Vagina (tissue), 2 donors: ENCODE measurements around the gene AKR1A1.

ENCODE experiments used
- POLR2AphosphoS5 ChIP-seq, 2 donors: sonication (generic); formaldehyde crosslinking; IDR thresholded peaks; one replicate each; pipeline ENCODE4 v1.9.0; 2017; ENCODE audit warnings: antibody characterized with exemption in 2 of 2, mild to moderate bottlenecking in 2 of 2, low read depth in 1 of 2; ENCODE audit not compliant: insufficient read depth in 1 of 2
- TF ChIP-seq, protein P1 (sequence below), 3 experiments: fragments of 450-650 bp in 2 of 3; fragments of 200-600 bp in 1 of 3; sonication (generic) in 1 of 3; IDR thresholded peaks; one replicate each; pipeline ENCODE4 v1.5.1; 2017 to 2019; ENCODE audit warnings: antibody characterized with exemption in 3 of 3, mild to moderate bottlenecking in 2 of 3, moderate library complexity in 2 of 3

DNA sequence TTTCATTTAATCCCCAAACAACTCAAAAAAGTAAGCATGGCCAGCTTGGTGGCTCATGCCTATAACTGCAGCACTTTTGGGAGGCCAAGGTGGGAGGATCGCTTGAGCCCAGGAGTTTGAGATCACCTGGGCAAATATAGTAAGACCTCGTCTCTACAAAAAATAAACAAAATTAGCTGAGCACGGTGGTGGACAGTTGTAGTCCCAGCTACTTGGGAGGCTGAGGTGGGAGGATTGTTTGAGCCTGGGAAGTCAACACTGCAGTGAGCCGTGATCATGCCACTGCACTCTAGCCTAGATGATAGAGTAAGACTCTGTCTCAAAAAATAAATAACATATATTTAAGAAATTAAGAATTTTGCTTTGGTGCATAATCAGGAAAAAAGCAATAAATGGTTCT, 6.1 kb upstream of the AKR1A1 start:
- no peak for TF ChIP-seq POLR2AphosphoS5 (IDR thresholded peaks at IDR 0.05; ENCODE audit: insufficient read depth in 1 of 2, low read depth in 1 of 2)
- TF ChIP-seq, protein P1, sequence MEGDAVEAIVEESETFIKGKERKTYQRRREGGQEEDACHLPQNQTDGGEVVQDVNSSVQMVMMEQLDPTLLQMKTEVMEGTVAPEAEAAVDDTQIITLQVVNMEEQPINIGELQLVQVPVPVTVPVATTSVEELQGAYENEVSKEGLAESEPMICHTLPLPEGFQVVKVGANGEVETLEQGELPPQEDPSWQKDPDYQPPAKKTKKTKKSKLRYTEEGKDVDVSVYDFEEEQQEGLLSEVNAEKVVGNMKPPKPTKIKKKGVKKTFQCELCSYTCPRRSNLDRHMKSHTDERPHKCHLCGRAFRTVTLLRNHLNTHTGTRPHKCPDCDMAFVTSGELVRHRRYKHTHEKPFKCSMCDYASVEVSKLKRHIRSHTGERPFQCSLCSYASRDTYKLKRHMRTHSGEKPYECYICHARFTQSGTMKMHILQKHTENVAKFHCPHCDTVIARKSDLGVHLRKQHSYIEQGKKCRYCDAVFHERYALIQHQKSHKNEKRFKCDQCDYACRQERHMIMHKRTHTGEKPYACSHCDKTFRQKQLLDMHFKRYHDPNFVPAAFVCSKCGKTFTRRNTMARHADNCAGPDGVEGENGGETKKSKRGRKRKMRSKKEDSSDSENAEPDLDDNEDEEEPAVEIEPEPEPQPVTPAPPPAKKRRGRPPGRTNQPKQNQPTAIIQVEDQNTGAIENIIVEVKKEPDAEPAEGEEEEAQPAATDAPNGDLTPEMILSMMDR (IDR thresholded peaks at IDR 0.05) = no peak
